Hematopoietic multipotent progenitor cell treated with erythropoietin and hydrocortisone succinate and interleukin-3 and kit ligand, for 15 days (in vitro differentiated cells): Measurements from ENCODE around the gene PLPPR2.
"Not testable (repeated sequence)": the region's sequence is repeated elsewhere in the genome, so short reads cannot be mapped to it uniquely, and the experiment has no call there.

Experiments
- DNase-seq: peaks from one replicate; pipeline ENCODE4 v3.0.0-alpha.2; 2015; ENCODE audit warnings: low spot score

PLPPR2 gene, protein sequence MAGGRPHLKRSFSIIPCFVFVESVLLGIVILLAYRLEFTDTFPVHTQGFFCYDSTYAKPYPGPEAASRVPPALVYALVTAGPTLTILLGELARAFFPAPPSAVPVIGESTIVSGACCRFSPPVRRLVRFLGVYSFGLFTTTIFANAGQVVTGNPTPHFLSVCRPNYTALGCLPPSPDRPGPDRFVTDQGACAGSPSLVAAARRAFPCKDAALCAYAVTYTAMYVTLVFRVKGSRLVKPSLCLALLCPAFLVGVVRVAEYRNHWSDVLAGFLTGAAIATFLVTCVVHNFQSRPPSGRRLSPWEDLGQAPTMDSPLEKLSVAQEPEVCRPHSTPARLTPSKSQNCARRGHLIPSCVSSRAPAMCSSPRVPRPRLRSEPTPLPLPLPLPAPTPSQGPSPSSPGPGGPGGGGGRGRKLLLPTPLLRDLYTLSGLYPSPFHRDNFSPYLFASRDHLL

DNA sequence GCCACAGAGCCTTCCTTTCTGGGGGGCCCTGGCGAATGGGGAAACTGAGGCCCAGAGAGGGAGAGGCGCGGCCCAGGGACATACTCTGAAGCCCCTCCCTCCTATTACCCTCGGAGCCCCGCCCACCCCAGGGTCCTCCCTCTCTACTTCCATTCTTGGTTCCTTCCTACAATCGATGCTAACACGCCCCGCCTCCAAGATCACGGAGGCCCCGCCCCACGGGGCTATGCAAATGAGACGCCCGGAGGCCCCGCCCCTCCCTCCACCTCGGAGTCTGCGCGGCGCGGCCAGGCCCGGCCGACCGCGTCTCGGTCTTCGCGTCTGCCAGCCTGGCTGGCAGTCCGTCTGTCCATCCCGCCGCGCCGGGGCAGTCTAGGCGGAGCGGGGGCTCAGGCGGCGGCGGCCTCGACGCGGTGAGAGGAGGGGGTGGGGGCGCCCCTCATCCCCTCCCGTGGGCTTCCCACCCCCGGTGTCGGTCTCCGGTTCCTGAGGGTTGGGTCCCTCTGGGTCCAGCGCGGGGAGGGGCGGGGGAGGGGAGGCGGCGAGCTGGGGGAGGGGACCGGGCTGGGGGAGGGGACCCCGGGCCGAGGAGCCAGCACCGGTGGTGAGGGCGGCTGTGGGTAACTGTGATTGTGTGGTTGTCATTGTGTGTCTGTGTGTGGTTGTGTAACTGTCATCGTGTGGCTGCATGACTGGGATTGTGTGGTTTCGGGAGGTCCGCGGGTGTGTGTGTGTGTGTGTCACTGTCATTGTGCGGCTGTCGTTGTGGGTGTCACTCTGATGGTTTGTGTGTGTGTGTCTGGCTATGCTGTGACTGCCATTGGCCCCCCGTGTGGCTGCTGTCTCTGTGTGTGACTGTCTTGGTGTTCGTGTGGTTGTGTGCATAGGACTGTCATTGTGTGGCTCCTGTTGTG lies at the start of gene PLPPR2:
PLPPR2 (plus strand) TSS at position 273 of the 914 bp plus-strand sequence. CDS start 2,242 bp downstream, outside the sequence.
- peak; percentile 81 for DNase-seq

- no peak for DNase-seq
Observed at GRCh38 chr19:11306337-11306736, 48.9 kb upstream of the PLPPR2 start.

- DNase-seq: not testable (repeated sequence)
Observed at GRCh38 chr19:11320278-11320995, 34.8 kb upstream of the PLPPR2 start.

GRCh38 chr19:11321191-11322126 lies 33.8 kb upstream of the PLPPR2 start:
- DNase-seq: no peak

GRCh38 chr19:11322269-11323024 lies 32.8 kb upstream of the PLPPR2 start:
- no peak for DNase-seq

DNA sequence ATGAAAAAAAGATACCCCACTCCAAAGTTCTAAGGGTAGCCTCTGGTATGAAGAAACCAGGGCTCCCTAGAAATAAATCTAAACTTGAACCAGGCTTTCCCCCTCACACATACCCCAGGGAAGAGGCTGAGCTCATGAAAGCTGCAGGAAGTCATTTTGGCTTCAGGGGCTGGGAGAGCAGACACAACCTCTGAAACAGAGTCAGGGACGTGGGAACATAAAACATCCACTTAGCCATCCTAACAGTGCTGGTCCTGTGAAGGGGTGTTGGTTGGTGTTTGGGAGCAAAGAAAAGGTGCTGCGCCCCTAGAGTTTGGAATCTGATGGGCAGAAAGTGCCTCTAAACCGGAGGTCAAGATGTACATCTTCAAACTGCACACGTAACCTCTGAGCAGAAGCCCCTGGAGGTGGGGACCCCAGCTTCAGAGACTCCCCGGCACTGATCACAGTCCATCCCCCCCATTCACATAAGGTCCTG lies 31.6 kb upstream of the PLPPR2 start:
- DNase-seq: no peak

GRCh38 chr19:11324079-11324661 lies 31.1 kb upstream of the PLPPR2 start:
- no peak for DNase-seq

GRCh38 chr19:11324748-11325389 lies 30.4 kb upstream of the PLPPR2 start:
- no peak for DNase-seq

DNA sequence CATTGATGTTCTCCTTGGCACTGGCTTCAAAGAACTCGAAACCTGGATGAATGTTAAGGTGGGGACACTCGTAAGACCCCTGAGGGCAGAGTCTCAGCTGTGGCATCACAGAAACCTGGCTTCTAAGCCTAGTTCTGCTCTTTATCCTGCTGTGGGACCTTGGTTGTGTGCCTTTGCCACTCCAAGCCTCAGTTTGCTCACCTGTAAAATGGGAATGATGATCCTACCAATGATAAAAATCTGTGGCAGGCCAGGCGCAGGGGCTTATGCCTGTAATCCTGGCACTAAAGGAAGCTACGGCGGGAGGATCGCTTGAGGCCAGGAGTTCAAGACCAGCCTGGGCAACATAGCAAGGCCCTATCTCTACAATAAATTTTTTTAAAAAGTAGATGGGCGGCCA lies 29.7 kb upstream of the PLPPR2 start:
- no peak for DNase-seq

- no peak for DNase-seq
Observed at GRCh38 chr19:11330127-11330526, 25.1 kb upstream of the PLPPR2 start.

GRCh38 chr19:11331502-11331901 lies 23.7 kb upstream of the PLPPR2 start:
- no peak for DNase-seq

DNA sequence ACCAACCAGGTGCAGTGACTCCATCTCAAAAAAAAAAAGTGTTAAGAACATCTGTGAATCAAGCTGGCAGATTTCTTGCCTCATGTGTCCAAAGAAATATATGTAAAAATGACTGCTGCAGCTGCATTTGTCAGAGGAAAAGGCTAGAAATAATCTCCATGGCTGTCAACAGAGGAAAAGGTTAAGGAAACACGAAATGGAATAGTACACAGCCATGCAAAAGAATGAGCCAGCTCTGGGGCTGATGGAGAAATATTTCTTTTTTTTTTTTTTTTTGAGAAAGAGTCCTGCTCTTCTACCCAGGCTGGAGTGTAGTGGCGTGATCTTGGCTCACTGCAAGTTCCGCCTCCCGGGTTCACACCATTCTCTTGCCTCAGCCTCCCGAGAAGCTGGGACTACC lies 22.4 kb upstream of the PLPPR2 start:
- no peak for DNase-seq

- not testable (repeated sequence) for DNase-seq
Observed at GRCh38 chr19:11333838-11334237, 21.4 kb upstream of the PLPPR2 start.

- no peak for DNase-seq
Observed at GRCh38 chr19:11335449-11336146, 19.6 kb upstream of the PLPPR2 start.

- no peak for DNase-seq
Observed at GRCh38 chr19:11337080-11337479, 18.2 kb upstream of the PLPPR2 start.

DNA sequence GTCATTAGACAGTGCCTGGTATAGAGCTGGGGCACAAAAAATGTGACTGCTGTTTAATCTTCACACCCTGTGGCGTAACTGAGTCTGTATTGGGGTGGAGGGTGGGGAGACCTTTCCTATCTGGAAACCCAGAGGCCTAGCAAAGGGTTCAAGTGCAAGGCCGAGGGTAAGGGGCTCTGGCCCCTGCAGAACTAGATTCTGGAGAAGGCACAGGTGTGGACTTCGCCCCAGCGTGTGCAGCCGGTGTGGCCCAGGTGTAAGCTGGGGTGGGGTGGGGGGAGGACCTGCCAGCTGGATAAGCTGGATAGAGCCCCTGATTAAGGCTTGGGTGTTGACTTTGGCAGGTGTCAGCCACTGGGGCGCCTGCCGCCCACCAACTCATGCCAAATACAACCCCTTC lies 17.1 kb upstream of the PLPPR2 start:
- DNase-seq: no peak

DNA sequence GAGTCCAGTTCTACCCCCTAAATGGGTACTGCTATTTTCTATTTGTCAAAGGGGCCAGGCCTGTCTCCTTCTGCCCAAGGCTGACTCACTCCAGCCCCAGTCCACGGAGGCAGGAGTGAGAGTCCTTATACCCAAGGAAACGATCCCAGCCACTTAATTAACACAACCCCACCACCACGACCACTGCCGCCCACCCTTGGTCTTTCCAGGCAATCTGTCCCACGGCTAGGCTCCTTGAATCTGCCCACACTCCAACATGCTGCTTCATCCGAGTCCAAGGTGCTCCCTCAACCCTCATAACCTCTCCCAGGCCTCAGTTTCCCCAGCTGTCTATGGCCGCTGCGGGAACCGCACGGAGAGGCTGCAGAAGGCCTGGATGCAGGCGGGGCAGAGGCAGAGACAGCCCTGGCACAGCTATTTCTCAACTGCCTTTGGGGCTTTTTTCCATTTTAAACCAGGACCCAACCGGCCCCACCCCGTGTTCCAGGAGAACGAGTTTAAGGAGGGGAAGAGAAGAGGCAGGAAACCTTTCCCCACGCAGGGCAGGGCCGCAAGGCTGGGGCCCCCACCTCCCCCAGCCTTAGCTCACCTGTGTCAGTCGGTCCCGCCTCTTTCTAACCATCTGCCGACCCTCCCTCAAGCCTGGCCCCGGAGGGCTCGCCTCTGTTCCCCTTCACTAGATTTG lies 16.5 kb upstream of the PLPPR2 start:
- DNase-seq: no peak
